K562 (cell line): Measurements from ENCODE around the gene SETD5. TPM values are rescaled to one million over a fixed set of nuclear protein-coding genes. Genes with fewer than 3 reads are reported as not detected.
A peak's percentile ranks its signal among the peaks of the same experiment; 100 is the strongest.

Experiments
- AFF4 ChIP-seq: sonication (generic); formaldehyde crosslinking; IDR thresholded peaks from 2 replicates; pipeline ENCODE4 v1.8.0; 2023; ENCODE audit warnings: mild to moderate bottlenecking, missing genetic modification reagents
- CEBPB ChIP-seq: fragments of 450-650 bp; IDR thresholded peaks from 2 replicates; pipeline ENCODE4 v1.6.1; 2016; ENCODE audit warnings: missing genetic modification characterization, missing compliant biosample characterization
- CEBPG ChIP-seq, 3 experiments: fragments of 200-800 bp in 1 of 3; sonication (Bioruptor generic) in 1 of 3; sonication (generic) in 1 of 3; formaldehyde crosslinking in 1 of 3; IDR thresholded peaks in 2 of 3; conservative IDR thresholded peaks in 1 of 3; 2 replicates each; pipeline versions ENCODE4 v1.6.1 to v1.8.0; 2016 to 2022; ENCODE audit warnings: missing compliant biosample characterization in 2 of 3, missing genetic modification characterization in 2 of 3, mild to moderate bottlenecking in 1 of 3, missing genetic modification reagents in 1 of 3
- EGR1 ChIP-seq: fragments of 450-650 bp; conservative IDR thresholded peaks from 2 replicates; pipeline ENCODE4 v1.6.1; 2017; ENCODE audit warnings: mild to moderate bottlenecking
- FUS ChIP-seq: fragments of 200-400 bp; formaldehyde crosslinking; optimal IDR thresholded peaks from 2 replicates; pipeline ENCODE3; 2017; ENCODE audit warnings: low read depth, low read length
- GTF2E2 ChIP-seq: fragments of 200-800 bp; sonication (Bioruptor generic); IDR thresholded peaks from 2 replicates; pipeline ENCODE4 v1.6.1; 2016; ENCODE audit warnings: missing genetic modification characterization, missing compliant biosample characterization
- HEY1 ChIP-seq: fragments of 250-450 bp; sonication (Bioruptor Pico); IDR thresholded peaks from 2 replicates; pipeline ENCODE4 v1.5.0; 2020; ENCODE audit warnings: mild to moderate bottlenecking, moderate library complexity, borderline replicate concordance
- MAFK ChIP-seq: IDR thresholded peaks from 2 replicates; pipeline ENCODE4 v1.6.1; 2011; ENCODE audit warnings: low read length, improper control_type of control experiment
- NR3C1 ChIP-seq: sonication (generic); formaldehyde crosslinking; IDR thresholded peaks from 2 replicates; pipeline ENCODE4 v1.8.1; 2022; ENCODE audit warnings: missing genetic modification reagents
- PCBP1 ChIP-seq: fragments of 200-400 bp; formaldehyde crosslinking; IDR thresholded peaks from 2 replicates; pipeline ENCODE4 v1.6.1; 2018; ENCODE audit warnings: mild to moderate bottlenecking, low read depth, low read length; ENCODE audit not compliant: poor library complexity, severe bottlenecking
- RAD51 ChIP-seq: fragments of 450-650 bp; IDR thresholded peaks from 2 replicates; pipeline ENCODE4 v1.7.1; 2016; ENCODE audit warnings: low read depth, mild to moderate bottlenecking, borderline replicate concordance
- RBM34 ChIP-seq: fragments of 200-400 bp; formaldehyde crosslinking; IDR thresholded peaks from 2 replicates; pipeline ENCODE4 v1.6.1; 2018; ENCODE audit warnings: low read length, borderline replicate concordance; ENCODE audit not compliant: insufficient read depth
- SAFB2 ChIP-seq: fragments of 200-400 bp; formaldehyde crosslinking; IDR thresholded peaks from 2 replicates; pipeline ENCODE4 v1.6.1; 2018; ENCODE audit warnings: borderline replicate concordance, low read length, low read depth, moderate library complexity; ENCODE audit not compliant: severe bottlenecking
- TFE3 ChIP-seq: fragments of 450-650 bp; formaldehyde crosslinking; IDR thresholded peaks from 2 replicates; pipeline ENCODE4 v1.4.0; 2020; ENCODE audit warnings: mild to moderate bottlenecking, mixed read lengths
- ZNF232 ChIP-seq: sonication (generic); formaldehyde crosslinking; IDR thresholded peaks from 2 replicates; pipeline ENCODE4 v1.8.0; 2022; ENCODE audit warnings: mild to moderate bottlenecking, missing genetic modification reagents
- ZNF3 ChIP-seq: fragments of 250-450 bp; sonication (Bioruptor Pico); IDR thresholded peaks from 2 replicates; pipeline ENCODE4 v1.5.0; 2021; ENCODE audit warnings: mild to moderate bottlenecking, moderate library complexity
- ZNF311 ChIP-seq: fragments of 250-450 bp; sonication (Bioruptor Pico); IDR thresholded peaks from 2 replicates; pipeline ENCODE4 v1.4.0; 2020; ENCODE audit warnings: mild to moderate bottlenecking, moderate library complexity
- ZNF764 ChIP-seq: fragments of 250-450 bp; sonication (Bioruptor Pico); IDR thresholded peaks from 2 replicates; pipeline ENCODE4 v1.4.0; 2020; ENCODE audit warnings: low read depth, mild to moderate bottlenecking, moderate library complexity
- polyA plus RNA-seq, 8 experiments: library from polyadenylated mRNA; depleted of rRNA in 4 of 8; stranded (reverse) in 5 of 8; unstranded in 3 of 8; fragments of >200 nt; fragmentation: Nextera tagmentation in 2 of 8; fragmentation: Illumina TruSeq in 1 of 8; extraction: Ambion mirVana in 2 of 8; extraction: Trizol in 1 of 8; gene quantifications; 2 replicates each; pipeline versions ENCODE4 v1.2.1 to v1.2.3, GENCODE V29; 2011 to 2014; ENCODE audit warnings: inconsistent platforms in 1 of 8, missing spikeins in 1 of 8
- total RNA-seq, 7 experiments: library from RNA; depleted of rRNA in 6 of 7; stranded (reverse); fragments of >200 nt in 6 of 7; fragmentation: Illumina TruSeq in 2 of 7; extraction: Trizol in 2 of 7; gene quantifications; 2 replicates each; pipeline versions ENCODE4 v1.2.1 to v1.2.3, GENCODE V29; 2011 to 2021; ENCODE audit warnings: low replicate concordance in 1 of 7
- TF ChIP-seq, protein P1 (sequence below): fragments of 250-450 bp; sonication (Bioruptor Pico); IDR thresholded peaks from 2 replicates; pipeline ENCODE4 v1.8.0; 2022; ENCODE audit warnings: moderate library complexity, mild to moderate bottlenecking, inconsistent platforms

SETD5 gene
- total and polyA plus RNA-seq, 9 of the 15 experiments (the other 6 are each of a cell fraction or from before 2014, with no cell fraction given), result 20.8 to 135 (median 87.2) TPM

DNA sequence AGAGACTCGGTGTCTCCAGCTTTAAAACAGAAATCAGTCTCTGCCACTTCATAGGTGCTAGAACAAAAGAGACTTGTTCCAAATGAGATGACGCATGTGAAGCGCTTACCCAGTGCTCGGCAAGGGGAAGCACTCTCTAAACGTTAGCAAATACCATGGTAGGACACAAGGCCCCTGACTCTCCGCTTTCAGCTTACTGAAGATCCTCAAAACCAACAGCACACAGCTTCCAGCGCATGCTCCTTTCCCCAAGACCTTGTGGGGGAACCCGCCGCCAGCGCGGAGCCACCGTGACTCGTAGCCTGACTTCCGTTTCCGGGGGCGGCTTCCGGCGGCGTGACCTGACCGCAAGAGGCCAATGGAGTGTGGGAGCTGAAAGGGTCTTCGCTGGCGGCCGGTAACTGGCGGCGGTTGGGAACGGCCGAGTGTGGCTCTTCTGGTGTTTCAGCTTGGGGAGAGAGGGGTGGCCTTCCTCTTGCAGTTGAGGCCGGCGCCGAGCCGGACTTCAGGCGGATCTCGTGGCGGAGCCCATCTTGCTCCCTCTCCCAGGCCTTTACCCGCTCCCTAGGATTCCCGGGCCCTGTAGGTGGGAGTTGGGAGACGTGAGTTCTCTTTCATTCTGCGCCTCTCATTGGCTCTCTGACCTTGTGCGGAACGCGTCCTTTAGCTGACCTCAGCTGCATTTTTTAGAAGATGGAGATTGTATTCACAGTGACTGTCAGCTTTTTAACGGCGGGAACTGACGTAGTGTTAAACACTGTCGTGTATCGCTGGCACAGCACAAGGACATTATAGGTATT is 34.5 kb upstream of the SETD5 start, which contains the start of gene THUMPD3 (continued):
- no peak for TF ChIP-seq ZNF3 (CRISPR knock-in tag)
- no peak for TF ChIP-seq TFE3 (CRISPR knock-in tag)
- TF ChIP-seq PCBP1, result peak; percentile 85
- no peak; the same call in 1 of the 2 replicates for TF ChIP-seq CEBPG (CRISPR knock-in tag; IDR thresholded peaks at IDR 0.05)
- TF ChIP-seq CEBPG (tag; conservative IDR thresholded peaks at IDR 0.05 in 1 of 2, IDR thresholded peaks at IDR 0.05 in 1 of 2), result no peak
- no peak for TF ChIP-seq NR3C1
- TF ChIP-seq HEY1 (CRISPR knock-in tag), result no peak; the same call in 1 of the 2 replicates
- peak; percentile 73 for TF ChIP-seq MAFK
- no peak for TF ChIP-seq ZNF764 (CRISPR knock-in tag)
- peak; percentile 75; the same call in 1 of the 2 replicates for TF ChIP-seq ZNF232
- no peak for TF ChIP-seq FUS
- TF ChIP-seq RBM34, result no peak
- TF ChIP-seq CEBPB (tag), result no peak
- peak; percentile 95 for TF ChIP-seq GTF2E2
- TF ChIP-seq, protein P1, sequence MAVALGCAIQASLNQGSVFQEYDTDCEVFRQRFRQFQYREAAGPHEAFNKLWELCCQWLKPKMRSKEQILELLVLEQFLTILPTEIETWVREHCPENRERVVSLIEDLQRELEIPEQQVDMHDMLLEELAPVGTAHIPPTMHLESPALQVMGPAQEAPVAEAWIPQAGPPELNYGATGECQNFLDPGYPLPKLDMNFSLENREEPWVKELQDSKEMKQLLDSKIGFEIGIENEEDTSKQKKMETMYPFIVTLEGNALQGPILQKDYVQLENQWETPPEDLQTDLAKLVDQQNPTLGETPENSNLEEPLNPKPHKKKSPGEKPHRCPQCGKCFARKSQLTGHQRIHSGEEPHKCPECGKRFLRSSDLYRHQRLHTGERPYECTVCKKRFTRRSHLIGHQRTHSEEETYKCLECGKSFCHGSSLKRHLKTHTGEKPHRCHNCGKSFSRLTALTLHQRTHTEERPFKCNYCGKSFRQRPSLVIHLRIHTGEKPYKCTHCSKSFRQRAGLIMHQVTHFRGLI, result 0 out of 2 replicates have a peak, but pooled peaks have one; percentile 65
- TF ChIP-seq SAFB2, result no peak
- peak; percentile 59; the same call in 1 of the 2 replicates for TF ChIP-seq RAD51
- TF ChIP-seq AFF4 (CRISPR knock-in tag), result peak; percentile 97
- no peak for TF ChIP-seq ZNF311 (CRISPR knock-in tag)
- TF ChIP-seq EGR1, result peak; percentile 95
